Stimulated activated CD4-positive, alpha-beta T cell treated with anti-CD3 and anti-CD28 coated beads, TNF-alpha, amount 100 ng/mL, for 24 hours (primary cell): ENCODE results near the gene RPL37.
A peak's percentile ranks its signal among the peaks of the same experiment; 100 is the strongest.
"Not testable (repeated sequence)": the region's sequence is repeated elsewhere in the genome, so short reads cannot be mapped to it uniquely, and the experiment has no call there.

ENCODE experiments used
- DNase-seq, 3 experiments: peaks; one replicate each; pipeline ENCODE4 v3.0.0-alpha.2; 2020; ENCODE audit warnings: low read depth in 3 of 3

Gene RPL37

GRCh38 chr5:40833712-40834229 is 1.3 kb downstream of the RPL37 start:
- DNase-seq: no peak

DNA sequence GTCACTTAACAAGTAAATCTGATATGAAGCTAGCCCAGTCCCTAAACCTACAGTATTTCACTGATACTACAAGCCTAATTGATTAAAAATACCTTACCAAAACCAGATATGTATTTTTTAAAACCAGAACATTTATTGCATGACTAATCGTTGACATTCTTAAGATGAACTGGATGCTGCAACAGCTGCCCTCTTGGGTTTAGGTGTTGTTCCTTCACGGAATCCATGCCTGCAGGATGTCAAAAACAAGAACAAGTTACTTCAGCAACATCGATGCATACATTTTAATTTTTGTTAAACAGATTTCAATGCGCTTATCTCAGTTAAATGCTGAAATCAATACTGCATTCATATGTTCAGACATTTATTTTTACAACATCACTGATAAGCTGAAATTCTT is 2.7 kb downstream of the RPL37 start:
- no peak for DNase-seq

DNA sequence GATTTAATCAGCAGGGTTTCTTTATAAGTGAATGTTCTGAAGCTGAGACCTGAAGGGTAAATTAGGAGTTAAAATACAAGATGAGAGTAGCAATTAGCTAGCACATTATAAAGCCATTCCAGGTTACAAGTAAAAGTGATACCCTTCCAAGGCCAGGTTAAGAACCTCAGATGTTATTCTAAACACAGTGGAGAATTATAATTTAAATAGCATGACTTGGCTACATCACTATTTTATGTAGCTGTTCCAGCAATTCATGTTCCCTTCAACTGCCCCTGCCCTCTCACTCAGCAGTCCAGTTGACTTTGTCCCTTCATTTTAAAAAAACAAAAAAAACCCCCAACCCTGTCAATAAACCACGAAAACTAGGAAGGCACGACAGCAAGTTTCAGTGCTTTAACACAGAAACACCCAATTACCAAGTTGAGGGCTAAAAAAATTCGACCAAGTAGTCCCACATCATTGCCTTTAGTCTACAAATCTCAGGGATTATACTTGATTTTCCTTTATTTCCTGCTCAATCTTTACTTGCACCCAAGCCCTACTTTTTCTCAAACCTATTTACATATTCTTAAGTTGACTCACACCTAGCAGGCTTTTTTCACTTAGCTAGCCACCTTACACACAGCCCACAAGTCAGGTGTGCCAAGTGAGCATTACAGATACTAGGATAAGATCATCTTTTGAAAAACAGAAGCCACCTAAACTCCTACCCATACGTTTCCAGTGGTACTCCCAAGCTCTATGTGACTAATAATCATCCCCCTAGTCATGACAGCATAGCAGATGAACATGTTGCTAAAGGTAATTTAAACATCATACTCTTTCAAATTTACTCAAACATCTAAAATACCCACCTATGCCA is 3.4 kb downstream of the RPL37 start:
- DNase-seq: no peak

- DNase-seq: no peak
Measured at GRCh38 chr5:40829748-40830533, 5.1 kb downstream of the RPL37 start.

DNA sequence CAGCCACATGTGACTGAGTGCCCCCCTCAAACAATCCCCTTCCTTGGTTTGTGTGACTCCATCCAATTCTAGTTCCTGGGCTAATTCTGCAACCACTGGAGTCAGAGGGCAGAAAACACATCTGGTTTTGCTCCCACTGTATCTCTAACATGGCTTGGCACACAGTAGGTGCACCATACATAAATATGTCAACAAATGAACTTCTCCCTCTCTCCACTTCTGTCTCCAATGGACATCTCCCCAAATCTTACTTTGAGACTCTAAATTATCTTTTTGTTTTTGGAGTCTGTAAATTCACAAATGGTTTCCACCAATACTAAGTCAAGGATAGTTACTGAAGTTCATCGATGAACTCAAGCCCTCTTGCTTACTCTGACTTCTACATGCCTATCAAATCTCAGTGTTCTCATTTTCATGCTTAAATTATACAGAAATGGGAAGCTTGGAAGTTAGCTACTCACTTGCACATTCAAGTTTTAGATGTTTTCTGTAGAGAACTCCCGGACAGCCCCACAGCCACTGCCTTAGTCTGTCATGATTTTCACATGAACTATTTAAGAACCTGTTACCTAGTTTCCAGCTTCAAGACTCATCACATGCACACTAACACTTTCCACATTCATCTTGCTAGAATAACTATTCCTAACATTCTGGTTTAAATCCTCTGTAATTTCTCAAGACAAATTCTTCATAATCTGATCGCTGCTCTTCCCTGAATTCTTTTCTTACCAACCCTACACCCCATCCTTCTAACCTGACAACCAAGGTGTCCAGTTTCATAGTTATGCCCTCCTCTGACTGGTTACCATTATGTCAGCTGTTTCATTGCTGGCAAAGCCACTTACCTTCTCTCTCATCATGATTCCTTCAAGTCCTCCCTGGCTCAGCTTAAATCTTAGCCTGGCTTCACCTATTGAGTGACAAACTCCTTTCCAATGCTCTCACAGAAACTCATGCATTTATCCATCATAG is 6.0 kb downstream of the RPL37 start:
- no peak for DNase-seq

GRCh38 chr5:40828021-40828631 is 6.9 kb downstream of the RPL37 start:
- DNase-seq: no peak

GRCh38 chr5:40827188-40827977 is 7.6 kb downstream of the RPL37 start:
- no peak for DNase-seq

DNA sequence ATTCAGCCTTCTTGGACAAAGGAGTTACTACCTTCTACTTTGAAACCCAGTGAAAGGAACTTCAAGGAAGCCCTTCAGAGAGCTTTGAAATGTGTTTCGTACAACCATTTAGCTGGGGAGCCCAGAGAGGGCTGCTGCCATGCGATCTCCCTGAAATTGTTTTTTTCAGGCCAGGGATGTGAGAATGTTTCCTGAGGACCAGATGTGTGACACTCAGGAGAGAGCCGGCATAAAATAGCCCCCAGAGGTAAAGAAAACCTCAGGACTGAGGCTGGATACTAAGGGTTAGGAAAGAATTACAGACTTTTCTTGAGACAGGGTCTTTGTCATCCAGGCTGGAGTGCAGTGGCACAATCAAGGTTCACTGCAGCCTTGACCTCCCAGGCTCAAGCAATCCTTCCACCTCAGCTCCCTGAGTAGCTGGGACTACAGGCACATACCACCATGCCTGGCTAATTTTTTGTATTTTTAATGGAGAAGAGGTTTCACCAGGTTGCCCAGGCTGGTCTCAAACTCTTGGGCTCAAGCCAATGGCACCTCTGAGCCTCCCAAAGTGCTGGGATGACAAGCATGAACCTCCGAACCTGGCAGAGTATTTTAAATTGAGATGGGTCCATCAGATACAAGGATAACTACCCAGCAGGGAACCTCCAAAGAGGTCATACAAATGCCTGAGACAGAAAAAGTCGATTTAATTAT is 8.4 kb downstream of the RPL37 start:
- no peak for DNase-seq

DNA sequence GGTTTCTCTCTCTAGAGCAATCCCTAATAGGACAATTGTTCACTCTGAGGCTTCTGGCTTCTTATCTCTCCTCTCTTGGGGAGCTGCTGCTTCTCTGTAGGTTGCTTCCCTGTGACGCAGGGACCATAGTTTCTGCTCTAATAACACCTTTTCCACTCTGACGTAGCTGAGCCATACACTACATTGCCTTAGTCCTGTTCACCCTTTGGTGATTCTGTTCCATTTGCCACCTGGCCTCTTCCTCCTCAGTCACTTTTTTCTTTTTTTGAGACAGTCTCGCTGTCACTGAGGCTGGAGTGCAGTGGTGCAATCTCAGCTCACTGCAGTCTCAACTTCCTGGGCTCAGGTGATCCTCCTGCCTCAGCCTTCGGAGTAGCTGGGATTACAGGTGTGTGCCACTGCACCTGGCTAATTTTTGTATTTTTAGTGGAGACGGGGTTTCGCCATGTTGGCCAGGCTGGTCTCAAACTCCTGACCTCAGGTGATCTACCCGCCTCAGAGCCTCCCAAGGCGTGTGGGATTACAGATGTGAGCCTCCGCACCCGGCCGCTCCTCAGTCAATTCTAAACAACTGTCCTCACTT is 9.5 kb downstream of the RPL37 start:
- not testable (repeated sequence) for DNase-seq

DNA sequence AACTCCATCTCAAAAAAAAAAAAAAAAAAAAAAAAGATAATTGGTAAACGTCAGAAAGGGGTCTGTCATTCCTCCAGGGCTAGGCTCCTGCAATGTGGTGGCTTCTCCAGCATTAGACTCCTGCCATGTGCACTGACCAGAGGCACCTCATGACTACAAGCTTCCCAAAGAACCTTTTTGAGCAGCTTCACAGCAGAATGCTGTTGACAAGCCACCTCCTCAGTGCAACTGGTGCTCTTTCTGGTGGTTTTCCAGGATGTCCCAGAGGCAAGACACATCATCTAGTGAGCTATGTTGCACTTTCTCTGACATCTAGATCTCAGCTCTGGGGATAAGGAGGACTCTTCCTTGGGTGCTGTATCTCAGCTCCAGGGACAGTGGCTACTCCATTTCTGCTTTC is 11.6 kb downstream of the RPL37 start:
- DNase-seq: no peak

DNA sequence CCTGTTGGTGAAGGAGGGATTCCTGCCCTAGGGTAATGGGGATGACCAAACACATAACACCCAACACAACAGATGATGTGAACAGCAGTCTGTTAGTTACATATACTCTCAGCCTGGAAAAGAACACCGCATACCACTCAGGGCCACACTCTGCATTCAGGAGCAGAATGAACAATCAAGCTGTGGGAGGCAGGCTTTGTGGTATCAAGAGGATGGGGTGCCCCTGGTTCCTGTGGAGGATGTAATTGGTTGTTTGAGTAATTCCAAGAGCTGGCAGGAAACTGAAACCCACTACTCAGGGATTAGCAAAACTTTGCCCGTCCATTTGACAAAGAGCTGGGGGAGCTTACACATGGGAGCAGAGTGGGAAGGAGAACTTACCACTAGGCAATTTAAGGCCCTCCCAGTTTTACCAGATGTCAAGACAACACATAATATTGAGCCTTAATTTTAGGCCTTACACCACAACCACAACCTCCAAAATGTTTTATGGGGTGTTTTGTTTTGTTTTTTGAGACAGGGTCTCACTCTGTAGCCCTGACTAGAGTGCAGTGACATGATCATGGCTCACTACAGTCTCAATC is 21.2 kb downstream of the RPL37 start:
- DNase-seq: peak in 1 of 3 experiments; percentile 23

GRCh38 chr5:40812125-40812524 is 22.9 kb downstream of the RPL37 start:
- no peak for DNase-seq

GRCh38 chr5:40801771-40802562 is 33.1 kb downstream of the RPL37 start:
- DNase-seq: no peak

DNA sequence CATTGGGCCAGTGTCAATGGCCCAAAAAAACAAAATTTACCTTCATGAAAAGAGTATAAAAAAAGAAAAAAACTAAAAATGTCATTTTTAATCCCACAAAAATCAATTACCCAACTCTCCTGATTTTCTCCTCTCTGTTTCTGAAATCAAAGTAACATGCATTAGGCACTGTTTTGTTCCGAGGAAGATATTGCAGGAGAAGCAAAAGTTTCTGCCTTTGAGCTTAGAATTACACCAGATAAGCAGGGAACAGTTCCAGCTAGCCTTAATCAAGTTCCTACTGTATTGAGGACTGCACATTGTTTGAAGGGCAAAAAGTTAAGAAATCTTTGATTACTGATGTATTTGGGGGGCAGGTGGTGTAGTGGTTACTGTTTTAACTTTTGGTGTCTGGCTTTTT is 35.8 kb downstream of the RPL37 start:
- DNase-seq: no peak

DNA sequence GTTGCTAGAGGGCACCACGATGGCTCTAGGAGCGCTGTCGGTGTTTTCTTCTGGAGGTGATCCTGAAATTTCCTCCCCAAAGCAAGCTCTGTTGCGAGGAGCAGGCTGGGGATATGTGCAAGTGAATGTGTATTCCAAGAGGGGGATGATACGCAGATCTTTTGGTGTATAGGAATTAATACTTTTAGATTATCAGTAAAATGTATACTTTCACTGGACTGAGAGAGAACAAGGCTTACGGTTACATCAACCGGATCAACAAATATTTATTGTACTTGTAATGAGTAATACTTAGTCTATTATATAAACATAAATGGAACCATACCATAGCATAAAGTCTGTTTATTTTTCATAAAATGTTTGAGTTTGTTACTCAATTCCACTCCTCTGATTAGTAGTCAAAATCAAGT is 36.2 kb downstream of the RPL37 start:
- DNase-seq: no peak

DNA sequence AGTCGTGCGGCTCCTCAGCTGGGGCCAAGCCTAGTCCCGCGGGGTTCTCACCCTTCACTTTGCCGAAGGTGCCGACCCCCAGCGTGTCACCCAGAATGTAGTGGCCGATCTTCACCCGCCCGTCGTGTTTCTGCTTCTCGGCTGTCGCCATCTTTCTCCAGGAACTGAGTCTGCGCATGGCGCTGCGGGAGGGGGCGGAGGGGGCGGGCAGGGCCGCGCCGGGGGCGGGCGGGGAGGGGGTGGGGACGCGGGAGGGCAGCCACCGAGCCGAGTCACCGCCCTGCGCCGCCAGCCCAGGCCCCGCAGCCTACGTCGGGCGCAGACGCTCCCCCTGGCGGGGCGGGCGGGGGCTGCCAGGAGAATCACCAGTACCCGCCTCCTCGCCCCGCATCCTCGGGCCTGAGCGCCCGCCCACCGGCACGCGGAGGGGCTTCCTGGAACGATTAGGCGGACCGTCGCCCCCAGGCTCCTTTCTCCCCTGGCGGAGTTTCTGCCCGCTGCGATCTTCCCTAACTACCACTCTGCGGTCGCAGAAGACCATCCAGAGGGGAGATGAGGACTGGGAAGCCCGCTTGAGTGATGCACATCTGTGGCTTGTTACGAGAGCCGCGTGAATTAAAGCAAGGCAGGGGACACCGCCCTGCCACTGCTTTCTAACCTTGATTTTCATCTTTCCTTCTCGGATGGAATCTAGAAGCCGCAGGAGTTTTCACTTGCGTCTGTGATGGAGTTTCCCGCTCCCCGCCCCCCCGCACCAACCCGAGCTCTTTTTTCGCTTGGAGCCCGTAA is 36.8 kb downstream of the RPL37 start, which contains the start of gene PRKAA1:
TSS of gene PRKAA1 (minus strand) at position 363 of the 789 bp plus-strand sequence. CDS start at position 178, 185 bp downstream.
- peak; percentile 74 to 84 (median 74) for DNase-seq
